BE2C (cell line): ENCODE data around the gene A1BG.

Experiments used
- DNase-seq: peaks from one replicate; pipeline ENCODE4 v3.0.0-alpha.2; 2020
- H3K27me3 ChIP-seq: fragments of 250-450 bp; sonication (Bioruptor Pico); 2 replicates; pipeline ENCODE4 v1.5.1; 2020; ENCODE audit warnings: mild to moderate bottlenecking
- H3K36me3 ChIP-seq: fragments of 250-450 bp; sonication (Bioruptor Pico); 2 replicates; pipeline ENCODE4 v1.5.1; 2020; ENCODE audit warnings: mild to moderate bottlenecking
- H3K4me1 ChIP-seq: fragments of 250-450 bp; sonication (Bioruptor Pico); 2 replicates; pipeline ENCODE4 v1.5.1; 2020
- H3K4me3 ChIP-seq: 2 replicates; pipeline ENCODE4 v1.5.1; 2011; ENCODE audit warnings: low read depth, low read length
- H3K9me3 ChIP-seq: fragments of 250-450 bp; sonication (Bioruptor Pico); 2 replicates; pipeline ENCODE4 v1.5.1; 2020
- CTCF ChIP-seq: IDR thresholded peaks from 2 replicates; pipeline ENCODE4 v1.5.1; 2012; ENCODE audit warnings: mild to moderate bottlenecking, low read depth, low read length

Gene A1BG

GRCh38 chr19:58395220-58395978, 42.1 kb upstream of the A1BG start, which contains the start of gene RNF225:
TSS of gene RNF225 (plus strand) at chr19:58395656. CDS start at chr19:58396090, 434 bp downstream.
- no peak within 1 kb of the TSS for H3K4me3 ChIP-seq
- no peaks in the 10 kb centered on the region for H3K4me1 ChIP-seq
- DNase-seq, result peak; percentile 32
- TF ChIP-seq CTCF, result no peak
- peaks cover 57% of the 10 kb centered on the region for H3K36me3 ChIP-seq
- H3K27me3 ChIP-seq, result no peaks in the 10 kb centered on the region; the same call in 1 of the 2 replicates
- H3K9me3 ChIP-seq, result no peaks in the 10 kb centered on the region

GRCh38 chr19:58394821-58395219, 41.5 kb upstream of the A1BG start:
- TF ChIP-seq CTCF, result no peak
- Histone ChIP-seq H3K9me3 (no peaks in the 10 kb centered on the region), H3K36me3 (peaks cover 63% of the 10 kb centered on the region), H3K4me3 (no peak overlapping the region), H3K4me1 (no peaks in the 10 kb centered on the region), H3K27me3 (no peaks in the 10 kb centered on the region; the same call in 1 of the 2 replicates)
- DNase-seq, result no peak

GRCh38 chr19:58393725-58394033, 40.4 kb upstream of the A1BG start:
- Histone ChIP-seq H3K9me3 (no peaks in the 10 kb centered on the region), H3K36me3 (peaks cover 74% of the 10 kb centered on the region), H3K4me1 (no peaks in the 10 kb centered on the region), H3K4me3 (no peak overlapping the region), H3K27me3 (no peaks in the 10 kb centered on the region; the same call in 1 of the 2 replicates)
- TF ChIP-seq CTCF, result no peak
- DNase-seq, result no peak

GRCh38 chr19:58392945-58393724, 39.8 kb upstream of the A1BG start:
- Histone ChIP-seq H3K36me3 (peaks cover 80% of the 10 kb centered on the region), H3K27me3 (no peaks in the 10 kb centered on the region; the same call in 1 of the 2 replicates), H3K9me3 (no peaks in the 10 kb centered on the region), H3K4me1 (no peaks in the 10 kb centered on the region), H3K4me3 (no peak overlapping the region)
- no peak for DNase-seq
- no peak for TF ChIP-seq CTCF

- Histone ChIP-seq H3K27me3 (no peaks in the 10 kb centered on the region), H3K36me3 (peaks cover 59% of the 10 kb centered on the region), H3K4me1 (peaks cover 7% of the 10 kb centered on the region), H3K4me3 (peak overlapping the region; percentile 100), H3K9me3 (no peaks in the 10 kb centered on the region)
- no peak for DNase-seq
- no peak for TF ChIP-seq CTCF
These were observed 34.9 kb upstream of the A1BG start for GRCh38 chr19:58388175-58388526.
